OCI-LY1 (cell line): ENCODE results near the gene FOXN3.

Source experiments
- H2AFZ ChIP-seq: fragments of 200-600 bp; sonication (generic), shearing (Covaris generic); 2 replicates; pipeline ENCODE4 v1.6.0; 2014; ENCODE audit warnings: antibody characterized with exemption, mild to moderate bottlenecking, low read length
- H3F3A ChIP-seq: fragments of 200-600 bp; sonication (generic), shearing (Covaris generic); 2 replicates; pipeline ENCODE4 v1.6.0; 2014; ENCODE audit warnings: mild to moderate bottlenecking, antibody characterized with exemption, low read length, moderate library complexity; ENCODE audit not compliant: insufficient read depth
- H3K27ac ChIP-seq: fragments of 200-600 bp; sonication (generic); 2 replicates; pipeline ENCODE4 v1.5.1; 2014; ENCODE audit warnings: low read length, mixed run types, mild to moderate bottlenecking, low read depth; ENCODE audit not compliant: poor library complexity, severe bottlenecking
- H3K27me3 ChIP-seq: fragments of 200-600 bp; sonication (generic); 2 replicates; pipeline ENCODE4 v1.6.0; 2014; ENCODE audit warnings: antibody characterized with exemption, mild to moderate bottlenecking, low read length, moderate library complexity; ENCODE audit not compliant: insufficient read depth
- H3K36me3 ChIP-seq: fragments of 200-600 bp; sonication (generic); 2 replicates; pipeline ENCODE4 v1.6.1; 2014; ENCODE audit warnings: mild to moderate bottlenecking, antibody characterized with exemption, low read length, moderate library complexity, mixed read lengths; ENCODE audit not compliant: insufficient read depth
- H3K4me1 ChIP-seq: fragments of 200-600 bp; sonication (generic); 2 replicates; pipeline ENCODE4 v1.5.1; 2014; ENCODE audit warnings: mild to moderate bottlenecking, low read length, moderate library complexity; ENCODE audit not compliant: insufficient read depth, severe bottlenecking
- H3K4me2 ChIP-seq: fragments of 200-600 bp; sonication (generic), shearing (Covaris generic); 2 replicates; pipeline ENCODE4 v1.6.1; 2014; ENCODE audit warnings: low read length
- H3K4me3 ChIP-seq: fragments of 200-600 bp; sonication (generic); 2 replicates; pipeline ENCODE4 v1.5.1; 2014; ENCODE audit warnings: low read length, low read depth, mild to moderate bottlenecking, mixed read lengths; ENCODE audit not compliant: poor library complexity, severe bottlenecking
- H3K79me2 ChIP-seq: fragments of 200-600 bp; shearing (Covaris generic); 2 replicates; pipeline ENCODE4 v1.6.1; 2016; ENCODE audit warnings: mixed run types, low read length, mixed read lengths; ENCODE audit not compliant: insufficient read depth
- H3K9ac ChIP-seq: fragments of 200-600 bp; sonication (generic), shearing (Covaris generic); 2 replicates; pipeline ENCODE4 v1.6.1; 2014; ENCODE audit warnings: mild to moderate bottlenecking, low read length, mixed read lengths
- H3K9me2 ChIP-seq: fragments of 200-600 bp; sonication (generic), shearing (Covaris generic); 2 replicates; pipeline ENCODE4 v1.6.1; 2014; ENCODE audit warnings: low read depth, mild to moderate bottlenecking, low read length, mixed read lengths
- H3K9me3 ChIP-seq: fragments of 200-600 bp; shearing (Covaris generic); 2 replicates; pipeline ENCODE4 v1.6.1; 2014; ENCODE audit warnings: low read length, mixed read lengths
- H4K20me1 ChIP-seq: fragments of 200-600 bp; sonication (generic), shearing (Covaris generic); 2 replicates; pipeline ENCODE4 v1.6.0; 2016; ENCODE audit warnings: mild to moderate bottlenecking, low read length; ENCODE audit not compliant: insufficient read depth
- EZH2 ChIP-seq: fragments of 200-600 bp; sonication (generic), shearing (Covaris generic); IDR thresholded peaks from 2 replicates; pipeline ENCODE4 v1.8.0; 2017; ENCODE audit warnings: borderline replicate concordance, mixed run types, mild to moderate bottlenecking, antibody characterized with exemption, low read length, moderate library complexity, mixed read lengths
- TF ChIP-seq, protein P1 (sequence below): fragments of 200-600 bp; sonication (generic), shearing (Covaris generic); IDR thresholded peaks from 2 replicates; pipeline ENCODE4 v1.5.1; 2017; ENCODE audit warnings: mild to moderate bottlenecking, antibody characterized with exemption, low read length, moderate library complexity, mixed read lengths

The FOXN3 gene

DNA sequence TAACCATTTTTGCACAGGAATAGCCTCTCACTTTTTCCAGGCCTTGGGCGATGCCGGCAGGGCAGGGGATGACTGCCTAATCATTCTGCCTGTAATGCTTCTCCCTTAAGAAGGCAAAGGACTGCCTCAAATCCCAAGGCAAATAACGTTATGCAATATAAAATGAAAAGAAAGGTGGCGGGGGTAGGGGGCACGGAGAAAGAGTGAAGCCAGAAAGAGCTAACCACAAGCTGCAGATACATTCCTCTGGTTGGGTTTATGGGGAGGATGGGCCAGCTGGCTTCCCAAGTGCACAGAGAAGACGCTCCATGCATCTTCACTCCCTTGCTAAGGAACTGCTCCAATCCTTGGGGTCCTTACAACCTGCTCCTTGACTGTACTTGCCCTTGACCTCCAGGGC lies 229.5 kb downstream of the FOXN3 start:
- peaks cover 18% of the 10 kb centered on the region for H3K4me1 ChIP-seq
- H3K27ac ChIP-seq, result peak overlapping the region; percentile 54

DNA sequence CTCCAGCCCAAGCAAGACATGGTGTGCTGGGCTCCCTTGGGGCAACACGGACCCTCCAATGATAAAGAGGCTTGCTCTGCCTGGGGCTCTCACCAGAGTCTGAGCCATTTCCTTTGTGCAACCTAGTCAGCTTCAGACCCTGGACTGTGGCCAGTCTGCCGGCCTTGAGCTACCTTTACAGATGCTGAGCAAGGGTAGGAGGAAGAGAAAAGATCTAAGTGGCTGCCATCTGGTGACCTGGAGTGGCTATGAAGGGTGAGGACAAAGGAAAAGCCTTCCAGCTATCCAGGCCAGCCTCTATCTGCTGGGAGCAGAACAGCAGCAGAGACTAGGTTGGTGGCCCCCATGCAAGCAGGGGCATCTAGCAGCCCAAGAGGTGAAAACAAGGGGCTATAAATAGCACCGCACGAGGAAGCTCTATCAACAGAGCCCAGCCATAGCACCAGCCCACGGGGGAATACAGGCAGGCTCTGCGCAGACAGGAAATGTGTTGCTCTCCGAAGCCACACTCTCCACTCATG lies 230.1 kb downstream of the FOXN3 start:
- H3K79me2 ChIP-seq, result no peaks in the 10 kb centered on the region
- H3K9me2 ChIP-seq, result no peaks in the 10 kb centered on the region
- H2AFZ ChIP-seq, result no peak overlapping the region
- H3K27ac ChIP-seq, result peak overlapping the region; percentile 54
- H3K4me2 ChIP-seq, result peak overlapping the region; percentile 18; the same call in 1 of the 2 replicates
- H3K4me1 ChIP-seq, result peaks cover 18% of the 10 kb centered on the region
- H3K4me3 ChIP-seq, result no peak overlapping the region
- no peaks in the 10 kb centered on the region for H3F3A ChIP-seq
- H3K9ac ChIP-seq, result no peak overlapping the region
- TF ChIP-seq, protein P1, sequence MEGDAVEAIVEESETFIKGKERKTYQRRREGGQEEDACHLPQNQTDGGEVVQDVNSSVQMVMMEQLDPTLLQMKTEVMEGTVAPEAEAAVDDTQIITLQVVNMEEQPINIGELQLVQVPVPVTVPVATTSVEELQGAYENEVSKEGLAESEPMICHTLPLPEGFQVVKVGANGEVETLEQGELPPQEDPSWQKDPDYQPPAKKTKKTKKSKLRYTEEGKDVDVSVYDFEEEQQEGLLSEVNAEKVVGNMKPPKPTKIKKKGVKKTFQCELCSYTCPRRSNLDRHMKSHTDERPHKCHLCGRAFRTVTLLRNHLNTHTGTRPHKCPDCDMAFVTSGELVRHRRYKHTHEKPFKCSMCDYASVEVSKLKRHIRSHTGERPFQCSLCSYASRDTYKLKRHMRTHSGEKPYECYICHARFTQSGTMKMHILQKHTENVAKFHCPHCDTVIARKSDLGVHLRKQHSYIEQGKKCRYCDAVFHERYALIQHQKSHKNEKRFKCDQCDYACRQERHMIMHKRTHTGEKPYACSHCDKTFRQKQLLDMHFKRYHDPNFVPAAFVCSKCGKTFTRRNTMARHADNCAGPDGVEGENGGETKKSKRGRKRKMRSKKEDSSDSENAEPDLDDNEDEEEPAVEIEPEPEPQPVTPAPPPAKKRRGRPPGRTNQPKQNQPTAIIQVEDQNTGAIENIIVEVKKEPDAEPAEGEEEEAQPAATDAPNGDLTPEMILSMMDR, result no peak
- no peak for TF ChIP-seq EZH2
- no peaks in the 10 kb centered on the region for H3K27me3 ChIP-seq
- no peaks in the 10 kb centered on the region for H3K9me3 ChIP-seq
- H4K20me1 ChIP-seq, result no peaks in the 10 kb centered on the region
- peaks cover 16% of the 10 kb centered on the region; the same call in 1 of the 2 replicates for H3K36me3 ChIP-seq

More for the DNA sequence above, 229.5 kb downstream of the FOXN3 start:
- Histone ChIP-seq H3K4me2 (peak overlapping the region; percentile 18; the same call in 1 of the 2 replicates), H3K9ac (no peak overlapping the region), H3K27me3 (no peaks in the 10 kb centered on the region), H3F3A (no peaks in the 10 kb centered on the region), H3K9me3 (no peaks in the 10 kb centered on the region), H3K4me3 (no peak overlapping the region), H2AFZ (no peak overlapping the region), H3K79me2 (no peaks in the 10 kb centered on the region), H3K9me2 (no peaks in the 10 kb centered on the region), H4K20me1 (no peaks in the 10 kb centered on the region), H3K36me3 (peaks cover 12% of the 10 kb centered on the region; the same call in 1 of the 2 replicates)
- TF ChIP-seq, protein P1, result no peak
- no peak for TF ChIP-seq EZH2

DNA sequence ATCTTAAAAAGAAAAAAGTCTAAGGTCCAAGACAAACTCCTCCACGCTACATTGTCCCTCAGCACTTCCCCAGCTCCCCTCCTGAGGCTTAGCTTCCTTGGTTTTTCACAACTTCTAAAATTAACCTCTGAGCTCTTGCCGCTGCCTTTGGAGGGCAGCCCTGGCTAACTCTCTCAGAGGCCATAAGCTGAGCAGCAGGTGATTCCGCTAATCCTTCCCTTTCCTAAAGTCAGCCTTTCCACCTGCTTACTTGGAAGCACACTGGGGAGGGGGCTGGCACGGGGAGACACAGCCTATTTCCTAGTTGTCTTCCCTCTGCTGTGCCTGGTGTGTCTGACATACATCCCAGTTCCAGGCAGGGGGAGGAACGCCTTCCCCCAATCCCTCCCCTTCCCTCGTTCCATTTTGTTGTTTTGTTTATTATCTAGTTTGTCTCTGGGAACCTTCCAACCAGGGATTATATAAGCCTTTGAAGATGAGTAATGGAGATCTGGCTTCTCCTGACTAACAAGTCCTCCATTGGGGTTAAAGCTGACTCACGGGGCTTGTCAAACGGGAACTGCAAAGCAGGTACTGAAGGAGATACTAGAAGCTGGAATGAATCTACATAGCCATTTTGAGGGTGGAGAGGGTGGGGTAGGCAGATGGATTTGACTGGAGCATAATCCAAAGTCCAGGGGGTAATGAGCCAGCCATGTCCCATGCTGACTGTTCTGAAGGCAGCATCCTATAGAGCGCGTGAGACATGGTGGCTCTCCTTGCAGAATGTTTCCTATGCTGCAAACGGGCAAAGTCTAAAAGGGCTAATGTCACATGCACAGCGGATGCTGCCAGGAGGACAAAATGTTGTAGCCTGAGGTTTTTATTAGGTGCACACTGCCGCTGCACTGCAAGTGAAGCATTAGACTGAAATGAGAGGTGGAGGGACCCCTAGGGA lies 230.8 kb downstream of the FOXN3 start:
- H3K36me3 ChIP-seq, result peaks cover 16% of the 10 kb centered on the region; the same call in 1 of the 2 replicates
- no peaks in the 10 kb centered on the region for H4K20me1 ChIP-seq
- H3K27ac ChIP-seq, result peak overlapping the region; percentile 54
- H3F3A ChIP-seq, result no peaks in the 10 kb centered on the region
- no peak overlapping the region for H3K4me3 ChIP-seq
- H3K9me2 ChIP-seq, result no peaks in the 10 kb centered on the region
- H3K4me1 ChIP-seq, result peaks cover 18% of the 10 kb centered on the region
- no peak overlapping the region for H3K9ac ChIP-seq
- peak overlapping the region; percentile 18; the same call in 1 of the 2 replicates for H3K4me2 ChIP-seq
- no peak overlapping the region for H2AFZ ChIP-seq
- TF ChIP-seq EZH2, result no peak
- TF ChIP-seq, protein P1, result no peak
- H3K27me3 ChIP-seq, result no peaks in the 10 kb centered on the region
- no peaks in the 10 kb centered on the region for H3K79me2 ChIP-seq
- H3K9me3 ChIP-seq, result no peaks in the 10 kb centered on the region
